ENCODE measurements around the gene C7. TPM values are rescaled to one million over a fixed set of nuclear protein-coding genes. Genes with fewer than 3 reads are reported as not detected.

Gene C7
- total RNA-seq, 4 donors from 2014 or later, result 77.4 to 170 (median 127) TPM

DNA sequence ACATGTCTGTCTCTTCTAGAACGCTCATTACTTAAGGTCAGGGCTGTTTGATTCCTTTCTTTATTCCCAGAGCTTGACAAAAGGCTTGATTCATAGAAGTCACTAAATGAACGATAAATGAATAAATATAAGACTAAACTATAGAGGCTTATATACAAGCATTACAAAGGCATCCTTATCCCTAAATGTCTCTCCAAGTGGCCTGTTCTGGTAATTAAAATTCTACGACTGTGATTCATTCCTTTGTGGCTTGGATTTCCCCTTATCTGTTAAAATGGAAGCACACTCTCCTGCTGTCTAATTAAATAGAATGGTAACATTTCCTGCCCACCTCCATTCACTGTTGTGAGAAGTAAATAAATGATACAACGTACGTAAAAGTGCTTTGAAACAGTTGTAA is 49.5 kb downstream of the C7 start:
- 87 to 90% methylated on average over 5 of the region's 5 CpGs for WGBS, 2 donors (ENCODE audit: low coverage in 1 of 2)
- TF ChIP-seq, protein P1, sequence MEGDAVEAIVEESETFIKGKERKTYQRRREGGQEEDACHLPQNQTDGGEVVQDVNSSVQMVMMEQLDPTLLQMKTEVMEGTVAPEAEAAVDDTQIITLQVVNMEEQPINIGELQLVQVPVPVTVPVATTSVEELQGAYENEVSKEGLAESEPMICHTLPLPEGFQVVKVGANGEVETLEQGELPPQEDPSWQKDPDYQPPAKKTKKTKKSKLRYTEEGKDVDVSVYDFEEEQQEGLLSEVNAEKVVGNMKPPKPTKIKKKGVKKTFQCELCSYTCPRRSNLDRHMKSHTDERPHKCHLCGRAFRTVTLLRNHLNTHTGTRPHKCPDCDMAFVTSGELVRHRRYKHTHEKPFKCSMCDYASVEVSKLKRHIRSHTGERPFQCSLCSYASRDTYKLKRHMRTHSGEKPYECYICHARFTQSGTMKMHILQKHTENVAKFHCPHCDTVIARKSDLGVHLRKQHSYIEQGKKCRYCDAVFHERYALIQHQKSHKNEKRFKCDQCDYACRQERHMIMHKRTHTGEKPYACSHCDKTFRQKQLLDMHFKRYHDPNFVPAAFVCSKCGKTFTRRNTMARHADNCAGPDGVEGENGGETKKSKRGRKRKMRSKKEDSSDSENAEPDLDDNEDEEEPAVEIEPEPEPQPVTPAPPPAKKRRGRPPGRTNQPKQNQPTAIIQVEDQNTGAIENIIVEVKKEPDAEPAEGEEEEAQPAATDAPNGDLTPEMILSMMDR (IDR thresholded peaks at IDR 0.05), result no peak
- no peak for TF ChIP-seq EP300 (IDR thresholded peaks at IDR 0.05; ENCODE audit: low read depth)
- TF ChIP-seq POLR2A (IDR thresholded peaks at IDR 0.05), result no peak
- TF ChIP-seq POLR2AphosphoS5 (IDR thresholded peaks at IDR 0.05), result no peak
- in situ Hi-C loops (cut with MboI; ENCODE audit: low pct_ligation_motif_present in 1 of 4, low pct_unique_long_range_greater_than_20kb in 1 of 4, low sequenced_read_pairs in 3 of 4) (no loop called here), intact Hi-C loops (cut with DNase I; ENCODE audit: low total_unique reads) (no loop called here)
- Histone ChIP-seq H3K27ac (no peak overlapping the region), H3K4me1 (no peaks in the 10 kb centered on the region), H3K4me3 (no peak overlapping the region), H3K27me3 (no peaks in the 10 kb centered on the region), H3K36me3 (no peaks in the 10 kb centered on the region), H3K9me3 (no peaks in the 10 kb centered on the region)
- DNase-seq, result no peak

DNA sequence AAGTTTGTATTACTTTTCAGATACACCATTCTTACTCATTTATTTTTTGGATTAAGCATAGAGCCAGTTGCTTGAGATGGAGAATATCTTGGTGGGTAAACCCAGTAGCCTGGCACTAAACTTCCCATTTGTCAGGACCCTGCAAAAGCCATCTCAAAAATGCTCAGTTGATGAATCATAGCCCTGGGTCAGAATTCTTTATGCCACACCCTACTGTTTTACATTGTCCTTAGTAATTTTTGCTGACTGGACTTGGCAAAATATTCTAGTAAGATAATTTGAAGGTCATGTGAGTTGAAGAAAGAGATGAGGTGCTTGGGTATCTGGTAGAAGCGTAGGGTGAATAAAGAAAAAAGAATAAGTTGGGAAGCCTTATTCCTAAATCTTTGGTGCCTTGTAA is 50.7 kb downstream of the C7 start:
- Histone ChIP-seq H3K27me3 (no peaks in the 10 kb centered on the region), H3K4me3 (no peak overlapping the region), H3K9me3 (no peaks in the 10 kb centered on the region), H3K4me1 (no peaks in the 10 kb centered on the region), H3K36me3 (no peaks in the 10 kb centered on the region), H3K27ac (no peak overlapping the region)
- no peak for DNase-seq
- 92 to 93% methylated on average over 1 of the region's 1 CpG for WGBS, 2 donors (ENCODE audit: low coverage in 1 of 2)
- in situ Hi-C loops (cut with MboI; ENCODE audit: low pct_ligation_motif_present in 1 of 4, low pct_unique_long_range_greater_than_20kb in 1 of 4, low sequenced_read_pairs in 3 of 4), result no loop called here
- TF ChIP-seq, protein P1 (IDR thresholded peaks at IDR 0.05), result no peak
- no peak for TF ChIP-seq POLR2A (IDR thresholded peaks at IDR 0.05)
- TF ChIP-seq POLR2AphosphoS5 (IDR thresholded peaks at IDR 0.05), result no peak
- no peak for TF ChIP-seq EP300 (IDR thresholded peaks at IDR 0.05; ENCODE audit: low read depth)
- intact Hi-C loops (cut with DNase I; ENCODE audit: low total_unique reads), result no loop called here

DNA sequence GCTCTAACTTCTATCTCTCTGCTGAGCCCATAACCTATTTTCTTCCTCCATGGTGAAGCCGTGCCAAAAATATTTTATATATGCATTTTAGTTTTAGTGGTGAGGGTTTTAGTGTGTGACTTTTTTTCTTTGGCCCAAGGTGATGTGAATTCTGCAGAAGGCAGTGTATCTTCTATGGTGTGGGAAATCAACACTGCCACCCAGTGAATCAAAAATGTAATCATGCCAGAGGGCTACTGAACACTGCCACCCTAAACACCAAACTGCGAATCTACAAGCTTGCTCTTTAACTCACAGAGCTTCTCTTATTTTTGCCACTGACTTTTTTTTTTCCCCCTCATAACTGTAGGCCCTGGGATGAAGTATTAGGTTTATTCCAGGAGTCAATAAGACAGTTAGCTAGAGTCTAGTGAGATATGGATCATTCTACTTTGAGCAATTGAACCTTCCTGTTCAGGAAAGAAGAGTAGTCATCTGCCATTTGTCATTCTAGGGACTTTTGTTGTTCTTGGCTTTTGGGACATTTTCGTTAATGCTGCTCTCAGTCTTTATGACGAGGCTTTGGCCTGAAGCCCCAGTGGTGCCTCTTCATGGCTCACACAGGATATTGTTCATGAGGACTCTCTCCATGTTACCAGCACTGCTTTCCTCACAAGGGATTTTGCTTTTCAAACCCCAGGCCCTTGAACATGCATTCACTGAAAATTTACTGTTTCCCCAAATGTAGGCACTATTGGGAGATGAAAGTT is 53.1 kb downstream of the C7 start:
- in situ Hi-C loops (cut with MboI; ENCODE audit: low pct_ligation_motif_present in 1 of 4, low pct_unique_long_range_greater_than_20kb in 1 of 4, low sequenced_read_pairs in 3 of 4), result no loop called here

DNA sequence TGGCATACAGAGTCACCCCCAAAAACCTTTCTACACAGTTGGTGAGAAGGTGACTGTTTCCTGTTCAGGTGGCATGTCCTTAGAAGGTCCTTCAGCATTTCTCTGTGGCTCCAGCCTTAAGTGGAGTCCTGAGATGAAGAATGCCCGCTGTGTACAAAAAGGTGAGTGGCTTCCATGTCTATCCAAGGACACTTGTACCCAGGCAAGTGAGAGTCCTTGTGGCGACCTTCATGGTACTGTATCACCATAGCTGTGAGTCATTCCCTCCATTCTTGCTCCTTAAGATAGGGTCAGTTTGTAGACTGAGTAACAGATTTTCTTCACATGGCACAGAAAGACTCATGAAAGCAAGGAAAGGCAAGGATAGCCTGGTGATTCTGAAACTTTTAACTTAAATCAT is 63.1 kb downstream of the C7 start:
- H3K36me3 ChIP-seq, result no peaks in the 10 kb centered on the region
- WGBS, 2 donors (ENCODE audit: low coverage in 1 of 2), result 82 to 89% methylated on average over 2 of the region's 2 CpGs
- peaks cover 0 to 9% (median 4%) of the 10 kb centered on the region in 4 donors for H3K4me1 ChIP-seq
- in situ Hi-C loops (cut with MboI; ENCODE audit: low pct_ligation_motif_present in 1 of 4, low pct_unique_long_range_greater_than_20kb in 1 of 4, low sequenced_read_pairs in 3 of 4), result no loop called here
- no peaks in the 10 kb centered on the region for H3K27me3 ChIP-seq
- H3K4me3 ChIP-seq, result no peak overlapping the region
- no peak for DNase-seq
- intact Hi-C loops (cut with DNase I; ENCODE audit: low total_unique reads), result no loop called here
- no peaks in the 10 kb centered on the region for H3K9me3 ChIP-seq
- TF ChIP-seq EP300 (IDR thresholded peaks at IDR 0.05; ENCODE audit: low read depth), result no peak
- no peak for TF ChIP-seq POLR2AphosphoS5 (IDR thresholded peaks at IDR 0.05)
- TF ChIP-seq, protein P1 (IDR thresholded peaks at IDR 0.05), result no peak
- TF ChIP-seq POLR2A (IDR thresholded peaks at IDR 0.05), result no peak
- H3K27ac ChIP-seq, result no peak overlapping the region

More for the DNA sequence above, 53.1 kb downstream of the C7 start:
- WGBS, 2 donors (ENCODE audit: low coverage in 1 of 2), result 75 to 82% methylated on average over 4 of the region's 4 CpGs
- intact Hi-C loops (cut with DNase I; ENCODE audit: low total_unique reads), result no loop called here
- H3K4me1 ChIP-seq, result no peaks in the 10 kb centered on the region
- no peak overlapping the region for H3K4me3 ChIP-seq
- H3K9me3 ChIP-seq, result no peaks in the 10 kb centered on the region
- TF ChIP-seq, protein P1 (IDR thresholded peaks at IDR 0.05), result no peak
- TF ChIP-seq POLR2AphosphoS5 (IDR thresholded peaks at IDR 0.05) (no peak), EP300 (IDR thresholded peaks at IDR 0.05; ENCODE audit: low read depth) (no peak), POLR2A (IDR thresholded peaks at IDR 0.05) (no peak)
- no peak for DNase-seq
- H3K27ac ChIP-seq, result no peak overlapping the region
- H3K27me3 ChIP-seq, result no peaks in the 10 kb centered on the region
- H3K36me3 ChIP-seq, result no peaks in the 10 kb centered on the region

Measured in transverse colon (tissue), 4 donors.